Measurements from ENCODE around the gene TBL1XR1. TPM values are rescaled to one million over a fixed set of nuclear protein-coding genes. Genes with fewer than 3 reads are reported as not detected.

TBL1XR1 gene
- polyA plus RNA-seq, 1 donor: 181 TPM

DNA sequence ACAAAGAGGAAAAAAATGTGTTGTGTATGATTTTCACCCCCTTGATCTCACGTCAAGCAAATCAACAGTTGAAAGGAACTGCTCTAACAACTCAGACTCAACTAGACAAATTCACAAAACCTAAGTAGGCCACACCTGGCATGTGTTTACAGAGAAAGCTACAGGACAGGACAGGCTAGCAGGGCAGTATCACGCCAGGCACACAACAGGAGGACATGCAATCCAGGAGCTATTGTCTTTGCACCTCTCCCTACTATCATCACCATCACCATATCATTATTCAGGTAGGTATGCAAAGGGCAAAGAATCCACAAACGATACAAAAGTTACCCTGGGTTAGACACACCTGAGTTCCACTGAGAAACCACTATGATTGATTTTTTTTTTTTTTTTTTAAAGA, 86.4 kb downstream of the TBL1XR1 start:
- no peak for DNase-seq

DNA sequence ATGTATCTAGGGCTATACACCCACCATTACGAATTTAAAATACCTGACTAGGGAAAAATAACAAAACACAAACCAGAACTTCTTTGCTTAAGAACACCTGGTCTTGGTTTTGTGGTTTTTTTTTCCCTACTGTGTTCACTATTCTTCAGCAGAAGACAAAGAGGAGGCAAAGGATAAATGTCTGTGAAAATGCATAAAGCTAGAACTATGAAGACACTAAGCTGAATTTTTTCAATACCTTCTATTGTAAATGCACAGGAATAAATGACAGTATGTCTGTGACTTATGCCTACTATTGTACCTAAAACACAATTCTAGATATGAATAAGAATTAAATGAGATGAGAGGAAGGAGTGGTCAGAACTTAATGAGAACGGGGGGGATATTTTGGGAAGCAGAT, 86.9 kb downstream of the TBL1XR1 start:
- DNase-seq: no peak

DNA sequence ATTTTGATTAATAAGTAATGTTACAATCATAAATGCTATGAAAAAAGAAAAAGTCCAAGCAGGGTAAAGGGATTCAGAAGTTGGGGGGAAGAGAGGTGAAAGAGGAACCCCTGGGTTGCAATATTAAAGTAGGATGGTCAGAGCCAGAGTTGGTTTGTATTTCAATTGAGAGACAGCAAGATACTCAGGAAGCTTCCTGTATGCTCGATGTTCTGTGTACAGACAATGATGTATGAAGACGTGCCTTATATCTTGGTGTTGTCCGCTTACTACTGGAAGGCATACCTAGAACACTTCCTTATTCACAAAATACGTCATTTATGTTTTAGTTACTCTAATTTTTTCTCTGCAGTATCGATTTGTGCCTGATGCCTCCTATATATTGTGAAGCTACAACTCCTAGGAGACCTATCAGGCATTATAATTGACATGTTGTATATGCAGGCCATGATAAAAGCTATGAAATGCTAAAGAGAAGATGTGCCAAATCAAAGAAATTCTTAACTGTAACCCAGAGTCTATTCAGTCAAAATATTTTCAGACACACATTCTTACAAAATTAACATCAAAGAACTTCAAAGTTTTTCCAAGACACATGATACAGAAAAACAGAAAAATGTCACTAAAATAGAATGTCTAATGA, 87.5 kb downstream of the TBL1XR1 start:
- DNase-seq: no peak

DNA sequence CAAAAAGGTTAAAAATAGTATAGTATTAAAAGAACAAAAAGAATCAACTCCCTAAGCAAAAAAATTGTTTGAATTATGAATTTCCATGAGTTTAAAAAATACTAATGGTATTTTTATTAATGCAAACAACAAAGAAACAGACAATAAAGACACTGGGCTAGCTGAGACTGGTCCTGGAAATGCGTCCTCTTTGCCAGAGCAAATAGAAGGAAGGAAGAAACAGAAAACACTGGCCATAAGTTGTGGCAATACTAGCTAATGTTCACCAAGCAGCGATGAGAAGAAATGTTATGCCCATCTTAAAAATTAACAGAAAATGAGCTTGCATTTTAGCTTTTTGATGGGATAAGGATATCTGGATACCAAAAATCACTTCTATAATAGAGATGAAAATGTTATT, 88.6 kb downstream of the TBL1XR1 start:
- DNase-seq: no peak

DNA sequence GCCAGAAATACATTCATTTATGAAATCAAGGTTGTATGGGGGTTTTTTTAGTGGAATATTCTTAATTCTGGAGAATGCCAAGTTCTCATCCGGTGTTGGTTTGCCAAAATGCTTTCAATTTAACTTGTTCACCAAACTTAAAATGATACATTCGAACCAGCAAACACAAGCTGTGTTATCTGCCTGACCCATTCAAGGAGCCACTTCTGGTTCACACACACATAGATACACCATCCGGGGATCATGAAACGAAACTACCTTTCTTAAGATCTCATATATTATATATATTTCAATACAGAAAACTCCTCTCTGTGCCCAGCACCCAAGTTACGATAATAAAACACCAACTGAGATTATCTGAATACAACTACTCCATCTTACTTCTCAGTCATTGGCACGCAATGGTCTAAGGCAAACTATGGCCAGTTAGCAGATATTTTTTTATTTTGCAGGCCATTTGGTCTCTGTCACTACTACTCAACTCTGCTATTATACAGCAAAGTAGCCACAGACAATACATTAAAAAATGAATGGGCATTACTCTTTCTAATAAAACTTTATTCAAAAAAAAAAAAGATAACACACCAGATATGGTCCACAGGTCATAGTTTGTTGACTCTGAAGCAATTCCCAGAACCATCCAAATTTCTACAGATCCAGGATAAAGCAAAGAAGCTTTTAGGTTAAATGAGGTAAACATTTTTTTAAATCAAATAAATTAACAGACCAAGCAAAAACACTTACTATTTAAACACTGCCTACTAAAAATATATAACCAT, 89.6 kb downstream of the TBL1XR1 start:
- DNase-seq: no peak

DNA sequence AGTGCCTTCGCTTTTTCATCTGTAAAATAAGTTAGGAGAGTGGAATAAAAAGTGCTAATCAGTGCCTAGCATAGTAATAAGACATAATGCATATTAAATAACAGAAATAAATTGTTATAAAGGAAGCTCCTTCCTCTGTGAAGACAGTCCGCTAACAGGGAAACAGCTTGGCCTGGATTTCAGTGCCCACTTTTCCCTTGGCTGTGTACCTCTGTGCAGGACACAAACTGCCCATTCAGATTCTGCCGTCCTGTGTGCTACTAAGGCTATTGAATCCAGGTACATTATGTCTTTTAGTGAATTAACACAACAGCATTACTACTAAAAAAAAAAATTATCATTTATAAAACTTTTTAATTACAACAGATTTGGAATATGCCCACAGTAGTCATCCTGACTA, 90.7 kb downstream of the TBL1XR1 start:
- no peak for DNase-seq

DNA sequence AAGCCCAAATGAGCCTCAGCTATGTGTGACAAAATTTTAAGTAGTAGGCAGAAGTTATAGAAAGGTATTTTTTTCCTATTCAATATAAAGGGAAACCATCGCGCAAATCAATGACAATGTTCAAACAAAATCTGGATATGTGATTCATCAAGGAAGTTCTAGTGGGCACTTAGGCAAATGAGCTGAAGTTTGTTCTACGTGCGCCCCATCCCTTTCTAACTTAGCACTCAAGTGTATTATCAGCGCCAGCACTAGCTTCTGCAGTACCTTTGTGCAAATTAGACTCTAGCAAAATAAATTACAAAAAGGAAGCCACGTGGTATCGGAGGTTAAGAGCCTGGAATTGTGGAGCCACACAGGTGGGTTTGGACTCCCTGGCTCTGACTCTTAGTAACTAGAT, 91.1 kb downstream of the TBL1XR1 start:
- DNase-seq: no peak

DNA sequence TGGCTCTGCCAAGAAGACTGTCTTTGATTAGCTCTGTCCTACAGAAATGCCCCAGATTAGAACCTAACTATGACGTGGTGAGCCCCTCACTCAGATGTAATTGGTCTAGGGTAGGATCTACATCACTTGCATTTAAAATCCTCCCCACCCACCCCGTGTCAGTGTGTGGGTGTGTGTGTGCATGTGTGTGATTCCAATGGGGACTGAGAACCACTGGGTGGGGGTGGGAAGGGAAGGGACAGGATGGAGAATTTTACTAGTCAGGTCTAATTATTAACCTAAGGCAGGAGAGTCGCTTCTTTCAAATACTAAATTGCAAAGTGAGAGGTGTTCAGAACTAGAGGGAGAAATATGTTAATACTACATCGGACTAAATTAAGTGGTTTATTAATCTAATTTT, 91.7 kb downstream of the TBL1XR1 start:
- no peak for DNase-seq

DNA sequence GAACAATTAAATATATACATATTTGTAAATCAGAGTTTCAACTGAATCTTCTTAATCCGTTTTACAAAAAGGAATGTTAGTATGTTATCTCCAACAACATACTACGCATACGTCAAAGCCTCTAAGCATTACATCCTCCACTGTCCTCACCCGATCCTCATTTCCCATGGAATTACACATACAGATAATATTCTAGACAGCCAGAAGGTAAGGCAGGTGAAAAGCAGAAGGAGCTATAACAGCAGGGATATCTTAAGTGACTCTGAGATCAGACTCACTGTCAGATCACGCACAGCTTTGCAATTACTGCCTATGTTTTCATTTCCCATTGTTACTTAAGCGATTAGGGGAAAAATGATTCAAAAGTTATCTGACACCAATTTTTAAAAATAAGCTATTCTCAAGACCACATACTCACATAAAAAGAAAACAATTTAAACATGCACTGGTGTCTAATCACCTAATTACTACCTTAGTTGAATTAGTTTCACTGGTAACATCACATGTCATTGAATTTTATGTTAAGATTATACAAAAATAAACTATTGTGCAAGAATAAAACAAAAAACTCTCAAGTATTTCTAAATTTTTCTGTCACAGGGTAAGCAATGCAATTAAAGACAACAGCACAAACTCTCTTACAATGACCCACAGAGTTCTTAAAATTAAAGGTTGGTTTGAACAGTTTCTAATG, 92.8 kb downstream of the TBL1XR1 start:
- no peak for DNase-seq

DNA sequence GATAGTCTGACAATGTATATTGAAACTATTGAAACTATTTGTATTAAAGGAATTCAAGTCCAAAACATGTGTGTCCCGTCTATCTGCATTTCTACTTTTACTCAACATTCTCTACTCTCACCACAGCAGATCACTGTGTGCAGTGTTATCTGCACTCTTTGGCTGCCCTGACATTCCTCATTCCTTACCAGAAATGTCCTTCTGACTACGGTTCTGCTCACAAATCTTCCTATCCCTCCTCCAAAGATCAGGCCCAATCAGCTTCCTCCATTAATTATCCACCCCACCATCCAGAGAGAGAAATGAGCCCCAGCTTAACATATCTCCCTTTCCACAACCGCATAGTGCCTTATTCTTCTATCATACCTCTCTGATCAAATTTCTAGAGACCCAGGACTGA, 94.7 kb downstream of the TBL1XR1 start:
- DNase-seq: no peak

DNA sequence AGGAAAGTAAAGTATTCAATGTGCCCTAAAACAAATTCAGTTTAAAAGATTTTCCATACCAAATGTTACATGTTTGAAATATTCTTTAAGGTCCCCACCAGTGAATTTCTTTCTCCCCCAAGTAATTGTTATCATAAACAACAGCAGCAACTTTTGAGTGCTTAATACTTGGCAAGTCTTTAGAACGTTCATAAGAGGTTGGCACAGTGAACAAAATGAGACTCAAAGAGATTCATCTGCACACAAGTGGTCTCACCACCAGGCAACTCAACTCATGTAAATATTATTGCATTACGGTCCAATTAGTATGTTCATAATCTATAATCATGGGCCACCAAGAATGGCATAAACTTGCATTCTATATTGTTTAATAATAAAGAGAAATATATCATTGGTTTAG, 98.7 kb downstream of the TBL1XR1 start:
- no peak for DNase-seq

DNA sequence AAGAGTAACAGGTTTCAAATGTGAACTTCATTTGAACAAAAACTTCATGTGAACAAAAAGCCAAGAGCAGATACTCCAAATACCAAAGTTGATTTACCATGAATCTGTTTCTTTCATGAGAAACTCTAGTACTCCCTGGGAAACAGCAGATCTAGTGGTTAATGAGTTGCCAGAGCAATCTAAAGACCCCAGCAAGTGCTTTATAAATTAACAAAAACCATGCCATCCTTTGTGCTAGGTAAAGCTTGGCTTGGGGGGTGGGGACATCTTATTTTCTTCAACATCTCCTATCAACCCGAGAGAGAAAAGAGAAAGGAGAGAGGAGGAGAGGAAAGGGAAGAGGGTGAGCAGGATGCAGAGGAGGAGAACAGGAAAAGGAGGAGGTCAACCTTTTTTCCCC, 100.7 kb downstream of the TBL1XR1 start:
- peak; percentile 14 for DNase-seq

DNA sequence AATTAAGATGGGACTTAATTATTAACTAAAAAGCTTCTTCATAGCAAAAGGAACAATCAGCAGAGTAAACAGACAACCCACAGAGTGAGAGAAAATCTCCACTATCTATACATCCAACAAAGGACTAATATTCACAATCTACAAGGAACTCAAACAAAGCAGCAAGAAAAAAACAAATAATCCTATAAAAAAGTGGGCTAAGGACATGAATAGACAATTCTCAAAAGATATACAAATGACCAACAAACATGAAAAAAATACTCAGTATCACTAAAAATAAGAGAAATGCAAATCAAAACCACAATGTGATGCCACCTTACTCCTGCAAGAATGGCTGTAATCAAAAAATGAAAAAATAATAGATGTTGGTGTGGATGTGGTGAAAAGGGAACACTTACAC, 103.3 kb downstream of the TBL1XR1 start:
- no peak for DNase-seq

DNA sequence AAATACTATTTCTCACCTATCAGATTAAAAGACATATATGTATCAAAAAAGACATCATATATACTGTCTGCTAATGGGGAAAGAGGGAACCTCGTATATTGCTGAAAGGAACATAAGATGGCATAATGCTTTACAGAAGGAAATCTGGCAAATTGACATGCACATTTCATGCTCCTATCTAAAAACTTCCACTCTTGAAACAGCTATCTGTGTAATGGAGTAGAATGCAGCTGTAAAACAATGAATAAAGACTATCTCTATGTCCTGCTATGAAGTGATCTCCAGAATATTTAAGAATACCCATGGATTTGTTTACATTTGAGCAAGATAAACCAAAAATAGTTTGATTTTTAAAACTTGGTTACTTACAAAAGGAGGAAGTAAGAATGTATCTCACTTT, 107.4 kb downstream of the TBL1XR1 start:
- no peak for DNase-seq

DNA sequence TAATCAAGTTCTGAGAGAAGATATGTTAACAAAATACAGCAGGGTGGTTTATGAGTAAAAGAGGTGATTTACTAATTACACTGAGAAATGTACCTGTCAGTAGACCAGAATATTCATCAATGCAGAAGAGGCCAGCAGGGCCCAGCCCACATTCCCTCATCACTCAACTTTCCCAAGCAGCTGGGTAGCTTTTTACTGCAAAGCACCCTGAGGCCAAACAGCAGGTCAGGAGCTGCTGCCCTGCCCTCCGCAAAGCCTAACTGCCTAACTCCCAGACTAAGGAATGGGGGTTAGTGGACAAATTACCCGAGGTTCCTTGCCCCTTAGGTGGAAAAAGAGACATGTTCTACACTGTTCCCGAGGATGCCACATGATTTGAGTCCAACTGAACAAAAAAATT, 108.2 kb downstream of the TBL1XR1 start:
- DNase-seq: no peak

DNA sequence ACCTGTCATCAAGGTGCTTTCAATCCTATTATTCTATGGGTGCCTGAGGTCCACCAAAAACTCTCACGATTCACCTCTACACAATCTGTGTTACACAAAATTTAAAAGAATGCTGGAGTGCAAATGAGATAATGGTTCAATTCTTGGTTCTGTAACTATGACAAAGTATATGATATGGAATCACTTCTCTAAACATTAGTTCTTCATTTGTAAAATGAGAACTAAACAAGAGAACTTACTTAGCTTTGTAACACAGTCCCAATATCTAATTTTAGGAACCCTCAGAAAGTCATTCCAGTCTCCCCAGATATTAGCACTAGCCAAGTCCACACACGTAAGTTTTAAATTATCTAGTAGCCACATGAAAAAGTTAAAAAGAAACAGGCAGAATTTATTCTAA, 111.5 kb downstream of the TBL1XR1 start:
- no peak for DNase-seq

DNA sequence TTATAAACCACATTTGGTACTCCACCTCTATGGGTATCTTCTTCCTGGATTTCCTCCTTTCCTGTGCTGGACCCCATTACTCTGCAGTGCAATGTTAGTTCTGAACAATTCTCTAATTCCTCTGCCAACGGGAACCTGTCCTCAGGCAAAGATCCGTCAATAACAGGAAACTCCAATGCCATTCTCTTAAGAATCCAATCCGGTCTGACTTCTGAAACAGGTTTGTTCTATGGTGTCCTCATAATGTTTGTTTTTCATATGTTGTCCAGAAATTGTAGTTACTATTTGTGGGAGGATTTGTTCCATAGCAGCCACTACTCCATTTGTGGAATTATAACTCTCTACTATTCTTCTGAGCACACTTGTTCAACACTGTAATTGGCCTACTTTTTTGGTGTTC, 112.7 kb downstream of the TBL1XR1 start:
- DNase-seq: no peak

DNA sequence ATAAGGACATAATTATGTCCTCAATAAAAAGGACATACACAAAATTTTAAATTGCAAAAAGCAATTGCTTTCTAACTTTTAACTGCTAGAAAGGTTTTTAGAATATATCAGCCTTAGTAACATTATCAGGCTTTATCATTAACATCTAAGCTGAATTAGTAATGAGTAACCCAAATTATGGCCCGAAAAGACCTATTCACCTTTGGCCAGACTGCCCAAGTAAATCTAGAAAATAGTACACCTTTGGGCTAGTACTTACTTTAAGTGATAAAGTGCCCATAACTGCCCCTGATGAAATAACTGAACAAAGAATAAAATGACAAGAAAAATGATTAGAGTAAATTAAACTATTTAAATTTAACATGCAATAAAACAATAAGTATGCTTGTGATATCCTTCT, 117.2 kb downstream of the TBL1XR1 start:
- no peak for DNase-seq

DNA sequence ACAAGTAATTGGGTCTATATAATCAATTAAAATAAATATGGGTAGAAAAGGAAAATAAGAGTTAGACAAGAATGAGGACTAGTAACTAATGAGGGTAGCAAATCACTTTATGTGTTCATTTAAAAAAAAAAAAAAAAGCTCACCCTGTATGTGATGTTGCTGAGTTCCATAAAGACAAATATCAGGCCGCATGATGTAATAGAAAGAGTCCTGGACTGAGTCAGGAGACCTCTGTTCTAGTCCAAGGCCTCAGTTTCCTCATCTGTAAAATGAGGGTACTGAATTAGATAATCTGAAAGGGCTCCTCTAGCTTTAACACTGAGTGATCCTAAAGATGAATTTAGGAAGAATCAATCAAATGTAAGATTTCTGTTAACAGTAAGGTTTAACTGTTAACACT, 117.6 kb downstream of the TBL1XR1 start:
- DNase-seq: no peak

DNA sequence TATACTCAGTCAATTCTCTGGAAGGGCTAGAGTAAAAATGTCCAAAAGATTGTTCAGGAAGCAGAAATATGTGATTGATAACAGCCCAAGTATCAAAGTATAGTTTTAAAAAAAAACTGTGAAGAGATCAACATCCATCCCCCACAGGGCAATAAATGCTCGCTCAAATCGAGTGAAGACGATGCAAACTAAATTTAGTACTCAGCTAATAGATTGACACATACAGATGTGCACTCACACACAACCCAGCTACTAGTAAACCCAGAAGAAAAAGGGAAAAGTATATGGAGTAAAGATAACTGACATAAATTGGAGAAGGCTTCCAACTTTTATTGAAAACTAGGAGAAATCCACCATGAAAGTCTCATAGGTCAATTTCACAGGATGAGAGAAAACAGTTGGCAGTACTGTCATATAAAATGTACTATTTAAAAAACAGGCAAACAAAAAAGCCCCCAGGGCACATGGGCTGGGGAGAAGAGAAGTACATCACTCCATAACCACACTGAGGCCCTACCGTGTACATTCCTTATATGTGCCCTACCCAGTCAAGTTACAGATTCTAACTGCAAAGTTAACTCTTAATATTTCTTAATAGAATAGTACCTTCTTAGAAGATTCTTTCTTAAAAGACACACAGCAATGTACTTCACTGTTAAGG, 125.7 kb downstream of the TBL1XR1 start:
- no peak for DNase-seq

DNA sequence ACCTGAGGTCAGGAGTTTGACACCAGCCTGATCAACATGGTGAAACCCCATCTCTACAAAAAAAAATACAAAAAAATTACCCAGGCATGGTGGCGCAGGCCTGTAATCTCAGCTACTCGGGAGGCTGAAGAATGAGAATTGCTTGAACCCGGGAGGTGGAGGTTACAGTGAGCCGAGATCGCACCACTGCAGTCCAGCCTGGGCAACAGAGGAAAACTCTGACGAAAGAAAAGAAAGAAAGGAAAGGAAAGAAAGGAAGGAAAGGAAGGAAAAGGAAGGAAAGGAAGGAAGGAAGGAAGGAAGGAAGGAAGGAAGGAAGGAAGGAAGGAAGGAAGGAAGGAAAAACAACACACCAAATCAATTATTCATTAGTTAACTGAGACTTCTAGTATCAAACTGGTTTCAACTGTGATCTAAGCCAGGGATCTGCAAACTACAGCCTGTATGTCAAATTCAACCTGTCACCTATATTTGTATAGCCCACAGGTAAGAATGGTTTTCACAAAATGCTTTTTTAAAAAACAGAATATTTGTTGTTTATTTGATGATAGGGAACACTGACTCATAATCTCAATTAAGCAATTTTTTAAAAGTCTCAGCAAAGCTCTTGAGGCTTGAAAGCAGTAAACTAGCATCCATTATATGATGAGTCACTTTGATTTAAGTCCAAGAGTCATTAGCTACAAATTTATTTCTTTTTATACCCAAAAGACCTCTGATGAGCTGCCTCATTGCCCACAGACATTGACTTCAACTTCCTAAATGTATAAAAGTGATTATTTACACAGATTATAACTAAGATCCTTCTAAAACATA, 127.6 kb downstream of the TBL1XR1 start:
- DNase-seq: no peak

DNA sequence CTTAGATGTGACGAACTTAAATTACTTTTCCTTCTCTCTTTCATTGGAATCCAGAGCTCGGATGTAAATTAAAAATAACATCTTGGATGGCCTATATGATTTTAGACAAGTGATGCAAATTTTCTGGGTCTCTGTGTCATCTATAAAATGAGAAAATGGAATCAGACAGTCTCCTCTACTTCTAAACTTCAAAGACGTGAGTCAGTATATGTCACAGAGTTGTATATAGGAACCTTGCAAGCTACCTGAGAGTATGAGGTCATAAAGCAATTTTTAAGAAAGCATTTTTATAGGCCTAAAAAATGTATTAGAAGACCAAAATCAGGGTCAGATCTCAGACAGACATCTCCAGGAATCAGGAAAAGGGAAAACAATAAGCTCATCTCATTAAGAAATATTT, 128.3 kb downstream of the TBL1XR1 start:
- DNase-seq: no peak

Measured in left kidney (tissue), 2 donors.